Stimulated activated CD8-positive, alpha-beta memory T cell treated with anti-CD3 and anti-CD28 coated beads, Interleukin-2, amount 100 ng/mL, for 48 hours (primary cell): ENCODE measurements around the gene ZNF579.

ENCODE experiments used
- DNase-seq, 2 donors: peaks; one replicate each; pipeline ENCODE4 v3.0.0-alpha.2; 2020; ENCODE audit warnings: low read depth in 2 of 2

Gene ZNF579

GRCh38 chr19:55567708-55568328, 12.8 kb downstream of the ZNF579 start:
- no peak for DNase-seq

DNA sequence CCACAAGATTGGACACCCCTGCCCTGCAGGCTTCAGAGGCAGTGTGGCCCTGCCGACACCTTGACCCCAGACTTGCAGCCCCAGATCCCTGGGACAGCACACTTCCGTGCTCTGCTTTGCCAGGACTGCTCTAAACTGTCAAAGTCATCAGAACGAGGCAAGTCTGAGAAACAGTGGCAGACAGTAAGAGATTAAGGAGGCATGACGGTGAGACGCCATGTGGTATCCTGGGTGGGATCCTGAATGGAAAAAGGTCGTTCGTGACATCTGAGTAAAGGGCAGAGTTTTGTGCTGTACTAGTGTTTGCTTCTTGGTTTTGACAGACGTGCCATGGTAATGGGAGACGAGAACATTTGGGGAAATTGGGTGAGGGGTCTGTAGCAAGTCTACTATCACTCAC, 13.8 kb downstream of the ZNF579 start:
- no peak for DNase-seq

- DNase-seq, result no peak
Measured at GRCh38 chr19:55563261-55563690, 17.4 kb downstream of the ZNF579 start.

GRCh38 chr19:55559684-55560083, 21.0 kb downstream of the ZNF579 start:
- no peak for DNase-seq

GRCh38 chr19:55554741-55555152, 25.9 kb downstream of the ZNF579 start:
- no peak for DNase-seq

DNA sequence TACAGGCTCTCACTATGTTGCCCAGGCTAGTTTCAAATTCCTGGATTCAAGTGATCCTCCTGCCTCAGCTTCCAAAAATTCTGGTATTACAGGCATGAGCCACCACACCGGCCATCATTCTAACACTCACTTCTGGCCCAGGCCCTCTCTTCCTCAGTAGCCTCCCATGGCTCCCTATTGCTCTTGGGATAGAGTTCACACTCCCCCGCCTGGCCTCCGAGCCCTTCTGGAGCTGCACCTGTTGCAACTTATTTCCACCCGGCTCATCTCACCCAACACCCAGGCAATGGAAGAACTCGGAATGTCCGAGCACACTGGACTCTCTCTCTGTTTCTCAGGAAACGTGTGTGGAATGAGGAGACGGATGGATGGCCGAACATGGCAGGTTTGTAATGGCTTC, 26.3 kb downstream of the ZNF579 start:
- DNase-seq, result no peak

GRCh38 chr19:55553217-55554182, 27.1 kb downstream of the ZNF579 start:
- DNase-seq, result no peak

- DNase-seq, result no peak
Measured at GRCh38 chr19:55552620-55553019, 28.0 kb downstream of the ZNF579 start.

DNA sequence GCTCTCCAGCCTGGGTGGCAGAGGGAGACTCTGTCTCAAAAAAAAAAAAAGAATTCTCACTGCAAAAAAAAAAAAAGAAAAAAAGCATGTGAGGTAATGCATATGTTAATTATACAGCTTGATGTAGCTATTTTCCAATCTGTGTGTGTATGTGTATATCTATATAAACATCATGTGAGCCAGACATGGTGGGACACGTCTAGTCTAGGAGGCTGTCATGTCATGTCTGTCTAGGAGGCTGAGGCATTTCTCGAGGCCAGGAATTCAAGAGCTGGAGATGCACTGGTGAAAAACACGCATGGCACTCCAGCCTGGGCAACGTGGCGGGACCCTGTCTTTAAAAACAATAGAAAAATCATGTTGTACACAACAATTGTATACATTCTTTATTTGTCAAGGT, 28.4 kb downstream of the ZNF579 start:
- DNase-seq, result no peak

DNA sequence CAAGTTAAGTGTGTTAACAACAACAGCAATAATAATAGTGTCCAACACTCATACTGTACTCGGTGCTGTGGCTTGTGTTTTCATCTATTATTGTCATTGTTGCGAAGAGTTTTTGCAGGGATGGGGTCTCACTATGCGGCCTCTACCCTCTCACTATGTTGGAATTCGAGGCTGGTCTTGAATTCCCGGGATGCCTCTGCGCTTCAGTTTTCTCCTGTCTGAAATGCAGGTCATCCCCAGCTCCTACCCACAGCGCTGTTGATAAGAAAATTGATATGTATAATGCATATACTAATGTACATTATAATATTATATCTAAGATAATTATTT, 30.4 kb downstream of the ZNF579 start:
- DNase-seq, result no peak

DNA sequence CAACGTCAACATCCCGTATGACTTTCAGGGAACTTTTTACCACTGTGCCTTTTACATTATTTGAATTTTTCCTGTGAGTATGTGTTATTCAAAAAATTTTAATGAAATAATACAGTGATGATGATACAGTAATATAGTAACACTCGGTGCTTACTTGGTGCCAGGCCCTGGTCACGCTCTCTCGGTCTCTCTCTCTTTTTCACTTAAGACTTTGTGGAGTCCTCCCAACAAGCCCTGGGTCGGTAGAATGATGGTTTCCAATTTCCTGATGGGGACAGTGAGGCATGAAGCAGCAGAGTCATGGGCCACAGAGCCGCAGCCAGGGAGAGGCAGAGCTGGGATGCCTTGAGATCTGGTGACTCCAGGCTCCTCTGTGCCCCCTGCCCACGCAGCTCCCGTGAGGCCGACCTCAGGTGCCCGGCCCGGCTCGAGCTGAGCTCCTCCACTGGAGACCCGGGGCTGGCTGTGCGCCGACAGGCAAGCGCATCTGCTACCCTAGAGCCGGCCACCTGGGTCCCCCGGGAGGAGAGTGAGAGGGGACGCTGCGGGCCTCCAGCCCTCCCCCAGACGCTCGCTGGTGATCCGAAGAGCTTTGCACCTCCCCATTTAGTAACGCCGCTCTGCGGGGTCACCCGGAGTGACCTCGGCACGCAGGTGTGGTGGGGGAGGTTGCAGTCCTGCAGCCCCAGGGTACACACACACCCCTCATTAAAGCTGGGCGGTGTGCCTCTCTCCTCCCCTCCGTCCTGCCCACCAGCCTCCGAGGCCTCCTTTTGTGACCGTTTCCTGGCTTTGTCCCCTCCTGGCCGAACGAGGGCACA, 30.9 kb downstream of the ZNF579 start:
- no peak for DNase-seq

GRCh38 chr19:55546822-55547614, 33.6 kb downstream of the ZNF579 start:
- no peak for DNase-seq

- no peak for DNase-seq
Measured at GRCh38 chr19:55546011-55546410, 34.6 kb downstream of the ZNF579 start.

DNA sequence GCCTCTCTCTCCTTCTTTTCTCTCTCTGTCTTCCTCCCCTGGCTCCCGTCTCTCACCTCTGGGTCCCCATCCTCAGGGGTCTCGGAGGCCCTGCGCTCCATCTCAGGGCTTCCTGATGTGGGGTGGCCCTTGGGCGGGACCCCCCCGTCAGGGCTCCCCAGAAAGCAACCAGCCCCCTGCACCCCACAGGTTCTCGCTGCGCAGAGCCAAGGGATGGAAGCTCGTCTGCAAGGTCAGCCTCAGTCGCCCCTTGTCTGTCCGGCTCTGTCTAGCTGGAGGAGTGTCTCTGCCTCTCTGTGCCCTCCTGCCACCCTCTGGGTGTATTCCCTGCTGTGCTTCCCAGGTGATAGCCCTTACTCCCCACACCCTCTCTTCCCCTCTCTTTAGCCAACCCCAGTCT, 35.2 kb downstream of the ZNF579 start, which contains the start of gene SBK3:
SBK3 (minus strand) TSS at position 101 of the 400 bp plus-strand sequence; CDS start at position 101, 0 bp downstream.
- no peak for DNase-seq

- DNase-seq, result no peak
Measured at GRCh38 chr19:55544776-55545439, 35.7 kb downstream of the ZNF579 start.

- no peak for DNase-seq
Measured at GRCh38 chr19:55544014-55544413, 36.6 kb downstream of the ZNF579 start.

DNA sequence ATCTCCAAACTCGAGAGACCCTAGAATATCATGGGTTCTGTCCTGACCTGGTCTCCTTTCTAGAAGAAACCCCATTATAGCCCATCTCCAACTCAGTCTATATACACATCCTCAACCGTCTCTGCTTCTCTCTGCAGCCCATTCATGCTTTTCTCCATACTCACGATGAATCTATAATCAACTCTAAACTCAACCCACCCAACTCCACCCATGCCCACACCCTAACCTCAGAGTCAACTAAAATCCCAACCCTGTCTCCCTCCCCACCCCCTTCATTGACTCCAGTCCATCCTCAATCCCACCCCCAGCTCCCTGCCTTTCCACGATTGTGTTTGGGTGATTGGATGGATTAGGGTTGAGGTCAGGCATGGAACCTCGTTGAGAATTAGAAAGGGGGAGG, 37.1 kb downstream of the ZNF579 start:
- DNase-seq, result no peak

DNA sequence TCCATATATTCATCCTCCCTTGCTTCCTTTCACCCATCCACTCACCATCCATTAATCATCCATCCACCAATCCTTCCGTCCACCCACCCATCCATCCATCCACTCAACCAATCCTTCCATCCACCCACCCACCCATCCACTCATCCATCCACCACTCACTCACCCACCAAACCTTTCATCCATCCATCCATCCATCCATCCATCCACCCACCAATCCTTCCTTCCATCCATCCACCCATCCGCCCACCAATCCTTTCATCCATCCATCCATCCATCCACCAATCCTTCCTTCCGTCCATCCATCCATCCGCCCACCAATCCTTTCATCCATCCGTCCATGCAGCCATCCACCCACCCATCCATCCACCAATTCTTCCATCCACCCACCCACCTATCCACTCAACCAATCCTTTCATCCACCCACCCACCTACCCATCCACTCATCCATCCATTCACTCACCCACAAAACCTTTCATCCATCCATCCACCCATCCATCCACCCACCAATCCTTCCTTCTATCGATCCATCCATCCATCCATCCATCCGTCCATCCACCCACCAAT, 38.3 kb downstream of the ZNF579 start:
- DNase-seq, result no peak

DNA sequence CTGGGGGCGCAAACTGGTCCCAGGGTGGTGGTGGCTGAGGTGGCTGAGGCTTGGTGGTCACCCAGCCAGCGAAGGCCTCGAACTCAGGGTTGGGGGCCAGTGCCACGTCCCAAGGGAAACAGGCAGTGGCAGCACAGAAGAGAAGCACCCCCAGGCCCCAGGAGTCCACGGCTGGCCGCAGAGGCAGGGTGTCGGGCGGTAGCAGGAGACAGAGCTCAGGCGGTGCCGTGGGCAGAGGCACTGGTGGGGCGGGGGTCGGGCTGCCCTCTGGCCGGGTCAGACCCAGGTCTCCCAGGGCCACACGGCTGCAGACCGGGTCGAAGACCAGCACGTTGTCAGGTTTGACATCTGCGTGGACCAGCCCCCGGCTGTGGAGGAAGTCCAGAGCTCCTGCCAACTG, 39.6 kb downstream of the ZNF579 start:
- DNase-seq, result no peak

- DNase-seq, result no peak
Measured at GRCh38 chr19:55540619-55541018, 40.0 kb downstream of the ZNF579 start.
